HepG2 (cell line): Measurements from ENCODE around the gene INPP1. TPM values are rescaled to one million over a fixed set of nuclear protein-coding genes. Genes with fewer than 3 reads are reported as not detected.

Experiments
- CREM ChIP-seq, 2 experiments: sonication (generic) in 1 of 2; formaldehyde crosslinking in 1 of 2; IDR thresholded peaks; 2 replicates each; pipeline versions ENCODE4 v1.4.0 to v1.6.1; 2016 to 2020; ENCODE audit warnings: antibody characterized with exemption in 1 of 2, mild to moderate bottlenecking in 1 of 2, missing genetic modification reagents in 1 of 2
- DNMT3B ChIP-seq: conservative IDR thresholded peaks from 2 replicates; pipeline ENCODE4 v1.6.1; 2016; ENCODE audit warnings: missing biosample characterization, control low read depth
- HBP1 ChIP-seq: IDR thresholded peaks from 2 replicates; pipeline ENCODE4 v1.6.1; 2016; ENCODE audit warnings: low read depth, control low read depth
- HIVEP1 ChIP-seq: sonication (generic); formaldehyde crosslinking; IDR thresholded peaks from 2 replicates; pipeline ENCODE4 v1.4.0; 2020; ENCODE audit warnings: mild to moderate bottlenecking, missing genetic modification reagents
- HMGXB4 ChIP-seq, 2 experiments: sonication (generic) in 1 of 2; formaldehyde crosslinking in 1 of 2; IDR thresholded peaks; 2 replicates each; pipeline versions ENCODE4 v1.4.0 to v1.6.1; 2018 to 2020; ENCODE audit warnings: missing genetic modification reagents in 2 of 2, borderline replicate concordance in 1 of 2, low read depth in 1 of 2, mild to moderate bottlenecking in 1 of 2, missing biosample characterization in 1 of 2
- KMT2A ChIP-seq: sonication (generic); formaldehyde crosslinking; IDR thresholded peaks from 2 replicates; pipeline ENCODE4 v1.4.0; 2020; ENCODE audit warnings: missing genetic modification reagents
- NCOA1 ChIP-seq: sonication (generic); formaldehyde crosslinking; IDR thresholded peaks from 2 replicates; pipeline ENCODE4 v1.9.0; 2021; ENCODE audit warnings: missing genetic modification reagents
- NR2F6 ChIP-seq, 2 experiments: IDR thresholded peaks; 2 replicates each; pipeline ENCODE4 v1.6.1; 2016; ENCODE audit warnings: antibody characterized with exemption in 1 of 2, mild to moderate bottlenecking in 1 of 2
- SAFB2 ChIP-seq: sonication (generic); formaldehyde crosslinking; IDR thresholded peaks from 2 replicates; pipeline ENCODE4 v1.5.1; 2020; ENCODE audit warnings: missing genetic modification reagents, low read depth, mild to moderate bottlenecking, borderline replicate concordance
- SKIL ChIP-seq: sonication (generic); formaldehyde crosslinking; IDR thresholded peaks from 2 replicates; pipeline ENCODE4 v1.8.0; 2022; ENCODE audit warnings: missing genetic modification reagents, mild to moderate bottlenecking, moderate library complexity, borderline replicate concordance
- SMAD3 ChIP-seq: sonication (generic); formaldehyde crosslinking; IDR thresholded peaks from 2 replicates; pipeline ENCODE4 v1.4.0; 2020; ENCODE audit warnings: missing genetic modification reagents
- YY1 ChIP-seq: IDR thresholded peaks from 2 replicates; pipeline ENCODE4 v1.6.1; 2011; ENCODE audit warnings: low read length, low read depth, moderate library complexity, mild to moderate bottlenecking; ENCODE audit not compliant: insufficient read depth, insufficient replicate concordance
- ZMYM2 ChIP-seq: sonication (generic); formaldehyde crosslinking; IDR thresholded peaks from 2 replicates; pipeline ENCODE4 v1.8.0; 2022; ENCODE audit warnings: mild to moderate bottlenecking, missing genetic modification reagents
- ZMYM3 ChIP-seq: sonication (generic); formaldehyde crosslinking; IDR thresholded peaks from 2 replicates; pipeline ENCODE4 v1.5.1; 2020; ENCODE audit warnings: mild to moderate bottlenecking, missing genetic modification reagents
- ZNF121 ChIP-seq: sonication (generic); formaldehyde crosslinking; IDR thresholded peaks from 2 replicates; pipeline ENCODE4 v1.5.0; 2020; ENCODE audit warnings: mild to moderate bottlenecking, missing genetic modification reagents
- ZNF138 ChIP-seq: sonication (generic); formaldehyde crosslinking; IDR thresholded peaks from 2 replicates; pipeline ENCODE4 v1.5.0; 2020; ENCODE audit warnings: mild to moderate bottlenecking, low read depth, missing genetic modification reagents
- ZNF567 ChIP-seq: sonication (generic); formaldehyde crosslinking; IDR thresholded peaks from 2 replicates; pipeline ENCODE4 v1.8.1; 2023; ENCODE audit warnings: mild to moderate bottlenecking, missing genetic modification reagents, borderline replicate concordance
- ZNF660 ChIP-seq: sonication (generic); formaldehyde crosslinking; IDR thresholded peaks from 2 replicates; pipeline ENCODE4 v1.5.1; 2020; ENCODE audit warnings: mild to moderate bottlenecking, low read depth, missing genetic modification reagents, borderline replicate concordance
- ZXDC ChIP-seq: sonication (generic); formaldehyde crosslinking; IDR thresholded peaks from 2 replicates; pipeline ENCODE4 v1.5.0; 2020; ENCODE audit warnings: mild to moderate bottlenecking, missing genetic modification reagents
- polyA plus RNA-seq, 8 experiments: library from polyadenylated mRNA; depleted of rRNA in 3 of 8; stranded (reverse) in 7 of 8; unstranded in 1 of 8; fragments of >200 nt; fragmentation: Illumina TruSeq in 4 of 8; extraction: Trizol in 4 of 8; gene quantifications; 2 replicates each; pipeline versions ENCODE4 v1.2.1 to v1.2.3, GENCODE V29; 2011 to 2016; ENCODE audit warnings: low read depth in 4 of 8, missing spikeins in 1 of 8, mixed read lengths in 1 of 8; ENCODE audit not compliant: insufficient read depth in 1 of 8
- total RNA-seq, 5 experiments: library from RNA; depleted of rRNA; stranded (reverse); fragments of >200 nt; fragmentation: Illumina TruSeq; extraction: Trizol; gene quantifications; 2 replicates each; pipeline ENCODE4 v1.2.3, GENCODE V29; 2016; ENCODE audit warnings: low read depth in 1 of 5

Gene INPP1
- total and polyA plus RNA-seq, 2 of the 13 experiments (the other 11 are each of a cell fraction or from before 2014, with no cell fraction given) = 10.0 to 13.3 TPM

- TF ChIP-seq KMT2A (CRISPR knock-in tag) (peak; percentile 98), ZNF660 (CRISPR knock-in tag) (no peak), SKIL (no peak), HMGXB4 (CRISPR knock-in tag; IDR thresholded peaks at IDR 0.05; ENCODE audit: borderline replicate concordance in 1 of 2, low read depth in 1 of 2) (peak; percentile 98 to 99), ZNF138 (CRISPR knock-in tag) (peak; percentile 51; the same call in 1 of the 2 replicates), ZNF121 (CRISPR knock-in tag) (peak; percentile 37; the same call in 1 of the 2 replicates), ZMYM2 (CRISPR knock-in tag) (peak; percentile 84; the same call in 1 of the 2 replicates), HBP1 (CRISPR knock-in tag) (no peak; the same call in none of the 2 replicates), YY1 (peak; percentile 68), ZNF567 (CRISPR knock-in tag) (no peak), ZXDC (CRISPR knock-in tag) (0 out of 2 replicates have a peak, but pooled peaks have one; percentile 8), HIVEP1 (CRISPR knock-in tag) (peak; percentile 86), DNMT3B (no peak; the same call in 1 of the 2 replicates), NR2F6 (IDR thresholded peaks at IDR 0.05) (no peak), NR2F6 (CRISPR knock-in tag; IDR thresholded peaks at IDR 0.05) (peak; percentile 68), NCOA1 (CRISPR knock-in tag) (no peak), SMAD3 (peak; percentile 95), SAFB2 (CRISPR knock-in tag) (peak; percentile 54; the same call in 1 of the 2 replicates), ZMYM3 (peak; percentile 75), CREM (IDR thresholded peaks at IDR 0.05) (peak; percentile 93), CREM (CRISPR knock-in tag; IDR thresholded peaks at IDR 0.05) (no peak)
These were observed 23.6 kb upstream of the INPP1 start, which contains the start of gene HIBCH (continued) for GRCh38 chr2:190319555-190320498.
